ENCODE results near the gene KLF9.

The KLF9 gene

GRCh38 chr9:70422371-70423043, 8.1 kb upstream of the KLF9 start:
- in situ Hi-C loops (cut with MboI; ENCODE audit: low sequenced_read_pairs), result no loop called here

DNA sequence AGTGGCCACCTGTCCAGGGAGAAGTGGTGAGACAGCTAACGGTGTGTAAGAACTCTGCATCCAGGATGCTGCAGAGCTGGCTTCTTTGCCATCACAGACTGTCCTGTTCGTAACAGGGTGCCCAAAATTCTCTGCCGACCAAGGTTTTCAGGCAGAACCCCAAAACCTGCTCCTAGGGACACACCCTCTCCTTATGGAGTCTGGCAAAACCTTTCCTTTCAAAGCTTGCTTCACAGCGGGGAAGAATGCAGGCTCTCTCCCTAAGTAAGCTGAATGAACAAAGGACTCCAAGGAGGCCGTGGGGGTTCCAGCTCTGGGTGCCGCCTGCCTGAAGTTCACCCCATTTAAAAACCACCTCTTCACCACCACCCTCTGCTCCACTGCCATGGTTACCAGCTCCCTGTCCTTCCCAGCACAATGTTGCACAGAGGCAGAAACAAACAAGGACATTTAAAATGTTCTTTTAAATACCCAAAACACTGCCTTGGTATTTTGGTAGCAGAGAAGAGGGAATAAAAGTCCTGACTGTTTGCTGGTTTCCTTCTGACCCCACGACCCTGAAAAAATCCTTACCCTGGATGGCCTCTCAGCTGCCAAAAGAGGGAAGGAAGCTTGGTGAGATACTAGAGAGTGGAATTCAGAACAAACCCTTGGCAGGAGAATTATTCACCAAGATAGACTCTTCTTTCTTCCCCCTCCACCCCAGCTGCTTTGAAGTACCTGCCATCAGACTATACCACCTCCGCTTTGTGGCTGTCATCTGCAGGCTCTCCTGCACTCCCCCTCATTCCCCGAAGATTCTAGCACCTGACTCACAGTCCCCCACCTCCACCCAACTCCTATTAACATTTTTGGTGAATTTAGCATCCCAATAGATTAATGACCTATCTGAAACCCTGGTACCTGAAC, 7.1 kb upstream of the KLF9 start:
- in situ Hi-C loops (cut with MboI; ENCODE audit: low sequenced_read_pairs), result no loop called here

- in situ Hi-C loops (cut with MboI; ENCODE audit: low sequenced_read_pairs), result no loop called here
Observed at GRCh38 chr9:70420441-70421271, 6.2 kb upstream of the KLF9 start.

DNA sequence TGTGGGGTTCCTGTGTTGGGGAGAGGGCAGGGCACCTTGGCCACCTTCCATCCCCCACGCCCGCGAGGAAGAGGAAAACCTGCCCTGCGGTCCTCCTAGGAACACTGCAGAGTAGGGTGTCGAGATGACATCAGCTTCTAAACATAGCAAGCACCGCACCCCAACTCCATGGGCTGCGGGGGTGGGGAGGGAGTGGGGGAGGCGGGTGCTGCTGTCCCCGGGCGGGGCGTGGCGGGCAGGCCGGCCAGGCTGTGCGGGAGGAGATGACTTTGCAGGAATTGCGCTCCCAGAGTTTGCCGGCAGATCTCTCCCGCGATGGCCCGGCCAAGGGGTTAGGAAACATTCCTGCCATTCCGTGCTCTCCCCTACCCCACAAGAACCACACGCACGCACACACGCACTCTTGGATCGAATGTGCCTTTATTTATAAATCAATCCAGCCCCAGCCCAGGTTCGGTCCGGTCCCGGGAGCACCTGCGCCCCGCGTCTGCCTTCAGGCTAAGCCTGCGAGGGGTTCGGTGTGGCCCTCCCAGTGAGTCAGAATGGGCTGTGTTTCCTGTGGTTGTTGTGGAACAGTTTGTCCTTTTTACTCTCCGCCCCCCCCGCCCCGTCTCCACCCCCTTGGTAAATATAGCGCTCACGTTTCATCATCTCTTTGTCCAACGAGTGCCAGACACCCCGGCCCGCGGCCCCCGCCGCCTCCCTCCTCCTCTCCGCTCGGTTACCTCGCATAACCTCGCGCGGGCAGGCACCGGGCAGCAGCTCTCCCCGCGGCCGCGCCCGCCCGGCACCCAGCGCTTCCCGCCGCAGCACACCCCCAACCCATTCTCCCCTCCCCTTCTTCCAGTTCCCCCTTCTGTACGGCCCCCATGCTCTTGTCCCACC, 5.3 kb upstream of the KLF9 start:
- in situ Hi-C loops (cut with MboI; ENCODE audit: low sequenced_read_pairs), result no loop called here

GRCh38 chr9:70418822-70419555, 4.5 kb upstream of the KLF9 start:
- in situ Hi-C loops (cut with MboI; ENCODE audit: low sequenced_read_pairs), result no loop called here

- in situ Hi-C loops (cut with MboI; ENCODE audit: low sequenced_read_pairs), result no loop called here
Observed at GRCh38 chr9:70415476-70415875, 1.0 kb upstream of the KLF9 start.

GRCh38 chr9:70415041-70415440, 584 bp upstream of the KLF9 start:
- in situ Hi-C loops (cut with MboI; ENCODE audit: low sequenced_read_pairs), result no loop called here

GRCh38 chr9:70413464-70413798, 1.0 kb downstream of the KLF9 start:
- in situ Hi-C loops (cut with MboI; ENCODE audit: low sequenced_read_pairs), result no loop called here

GRCh38 chr9:70412832-70413463, 1.5 kb downstream of the KLF9 start:
- in situ Hi-C loops (cut with MboI; ENCODE audit: low sequenced_read_pairs), result no loop called here

DNA sequence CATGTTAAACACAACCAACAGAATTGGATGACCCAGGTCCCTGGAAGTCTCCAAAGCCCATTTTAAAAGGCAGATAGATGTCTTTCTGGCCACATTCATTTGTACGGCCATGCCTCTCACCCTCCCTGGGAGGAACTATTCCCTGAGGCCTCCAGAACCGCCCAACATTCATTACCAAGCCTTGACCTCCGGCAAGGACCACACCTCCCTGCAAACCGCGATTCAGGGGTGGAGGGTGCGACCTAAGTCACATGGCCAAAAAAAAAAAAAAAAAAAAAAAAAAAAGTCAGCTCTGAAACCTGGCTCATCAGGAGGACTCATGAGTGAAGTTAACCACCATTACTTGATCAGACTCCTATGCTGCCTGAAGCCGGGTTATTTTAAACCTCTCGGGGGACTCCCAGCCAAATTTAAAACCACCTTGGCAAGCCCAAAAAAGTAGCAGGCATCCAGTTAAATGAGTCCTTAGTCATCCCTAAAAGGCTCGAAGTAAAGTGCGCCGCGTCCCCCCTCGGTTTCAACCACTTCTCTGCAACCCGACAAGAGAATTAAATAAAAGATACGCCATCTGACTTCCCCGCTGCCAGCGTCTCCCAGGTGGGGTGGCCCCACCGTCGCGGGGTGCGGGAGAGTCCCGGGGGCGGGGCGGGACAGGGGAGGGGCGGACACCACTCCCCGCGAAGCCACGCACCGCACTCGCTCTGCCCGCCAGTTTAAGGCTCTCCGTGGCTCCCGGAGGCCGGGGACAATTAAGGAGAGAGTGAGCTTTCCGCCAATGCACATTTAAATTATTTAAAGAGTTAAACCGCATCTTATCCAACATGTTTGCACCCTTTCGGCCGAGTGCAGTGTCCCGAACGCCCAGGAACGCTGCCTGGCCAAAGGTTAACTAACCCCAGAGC, 2.3 kb downstream of the KLF9 start:
- in situ Hi-C loops (cut with MboI; ENCODE audit: low sequenced_read_pairs), result no loop called here

GRCh38 chr9:70411121-70411929, 3.1 kb downstream of the KLF9 start:
- in situ Hi-C loops (cut with MboI; ENCODE audit: low sequenced_read_pairs), result no loop called here

GRCh38 chr9:70410368-70410767, 4.1 kb downstream of the KLF9 start:
- in situ Hi-C loops (cut with MboI; ENCODE audit: low sequenced_read_pairs), result no loop called here

DNA sequence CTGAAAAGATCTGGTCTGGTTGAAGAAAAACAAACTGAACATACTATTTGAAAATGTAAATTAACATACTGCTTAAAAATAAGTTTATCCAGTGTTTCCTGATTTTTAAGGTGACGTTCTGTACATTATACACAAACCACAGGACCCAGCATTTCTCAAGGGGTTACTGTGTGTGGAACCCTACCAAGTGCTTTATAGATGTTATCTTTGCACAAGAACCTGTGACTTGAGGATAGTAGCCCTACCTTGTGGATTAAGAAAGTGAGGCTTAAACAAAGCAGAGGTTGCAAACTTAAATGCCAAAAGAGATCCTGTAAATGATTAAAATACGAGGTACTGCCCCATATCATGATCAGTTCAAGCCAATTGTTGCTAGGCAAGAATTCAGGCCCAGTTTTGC, 4.7 kb downstream of the KLF9 start:
- in situ Hi-C loops (cut with MboI; ENCODE audit: low sequenced_read_pairs), result no loop called here

- in situ Hi-C loops (cut with MboI; ENCODE audit: low sequenced_read_pairs), result no loop called here
Observed at GRCh38 chr9:70409280-70409679, 5.2 kb downstream of the KLF9 start.

GRCh38 chr9:70408393-70409040, 5.9 kb downstream of the KLF9 start:
- in situ Hi-C loops (cut with MboI; ENCODE audit: low sequenced_read_pairs), result no loop called here

DNA sequence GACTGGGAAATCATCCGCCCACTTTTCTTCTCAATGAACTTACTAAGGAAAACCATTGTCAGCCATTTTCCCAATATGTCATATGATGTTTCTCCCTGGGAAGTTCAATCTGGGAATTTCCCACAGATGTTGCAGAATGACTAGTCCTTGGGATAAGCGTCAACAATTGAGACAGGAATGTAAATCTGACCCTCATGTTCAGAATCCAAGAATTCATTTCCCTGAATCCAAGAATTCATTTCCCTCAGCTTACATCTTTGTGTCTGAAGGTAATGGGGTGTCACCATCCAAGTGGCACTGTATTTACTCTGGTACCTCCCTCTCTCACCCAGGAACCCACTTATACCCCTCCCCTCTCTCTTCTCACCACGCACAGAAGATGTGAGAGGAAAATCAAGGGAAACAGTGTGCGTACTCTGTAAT, 7.4 kb downstream of the KLF9 start:
- in situ Hi-C loops (cut with MboI; ENCODE audit: low sequenced_read_pairs), result no loop called here

- in situ Hi-C loops (cut with MboI; ENCODE audit: low sequenced_read_pairs), result no loop called here
Observed at GRCh38 chr9:70406434-70406862, 8.0 kb downstream of the KLF9 start.
